ENCODE results near the gene CAMSAP1. TPM values are rescaled to one million over a fixed set of nuclear protein-coding genes. Genes with fewer than 3 reads are reported as not detected.

CAMSAP1 gene
- total and polyA plus RNA-seq, 2 of the 4 experiments (the other 2 are of a cell fraction), result 8.2 to 19.5 TPM

- ATAC-seq (ENCODE audit: low read depth) (no peak), DNase-seq (no peak)
- Histone ChIP-seq H2BK120ac (ENCODE audit: low read depth, low read length) (no peak overlapping the region), H3K14ac (replicated peaks; ENCODE audit: low read depth, low read length) (no peak overlapping the region), H3K9me1 (ENCODE audit: insufficient read depth, low read length) (no peaks in the 10 kb centered on the region), H3K23ac (ENCODE audit: low read depth, low read length) (no peak overlapping the region), H3K79me1 (ENCODE audit: low read depth in 1 of 2, low read length in 2 of 2) (peaks cover 0 to 6% of the 10 kb centered on the region in 2 experiments; a peak in 1 of 4 replicates), H2BK15ac (ENCODE audit: low read depth, low read length) (no peak overlapping the region), H2AFZ (replicated peaks; ENCODE audit: low read length, poor library complexity) (no peak overlapping the region), H3K4me2 (ENCODE audit: low read depth, low read length) (no peak overlapping the region), H3K27ac (ENCODE audit: insufficient read depth, low read length) (no peak overlapping the region), H2AK9ac (replicated peaks; ENCODE audit: low read depth, low read length, poor library complexity) (no peak overlapping the region), H4K5ac (ENCODE audit: low read depth, low read length) (no peak overlapping the region), H4K20me1 (ENCODE audit: insufficient read depth, low read length) (no peaks in the 10 kb centered on the region), H3K4me1 (ENCODE audit: control insufficient read depth, insufficient read depth, low read length) (no peaks in the 10 kb centered on the region), H3K4ac (ENCODE audit: low read depth, low read length) (no peak overlapping the region), H2BK20ac (ENCODE audit: low read depth, low read length) (no peak overlapping the region), H3K27me3 (ENCODE audit: control insufficient read depth, insufficient read depth, low read length) (no peaks in the 10 kb centered on the region), H3K9me3 (ENCODE audit: control insufficient read depth, insufficient read depth, low read length) (no peaks in the 10 kb centered on the region), H3K18ac (ENCODE audit: low read depth, low read length) (no peak overlapping the region), H4K8ac (ENCODE audit: low read depth in 2 of 2, low read length in 2 of 2) (no peak overlapping the region), H4K91ac (ENCODE audit: insufficient read depth, low read depth, low read length) (no peak overlapping the region), H3K4me3 (ENCODE audit: insufficient read depth, low read depth, low read length) (no peak overlapping the region), H3K36me3 (ENCODE audit: control insufficient read depth, insufficient read depth, low read length) (peaks cover 77% of the 10 kb centered on the region), H3K9ac (ENCODE audit: low read depth, low read length) (no peak overlapping the region), H2BK5ac (ENCODE audit: low read depth, low read length, poor library complexity, severe bottlenecking) (no peak overlapping the region), H2AK5ac (ENCODE audit: low read depth, low read length) (no peak overlapping the region), H3K56ac (ENCODE audit: extremely low read depth, insufficient read depth, low read length) (no peak overlapping the region)
- dilution Hi-C loops (cut with HindIII; ENCODE audit: low sequenced_read_pairs, unreplicated experiment), result no loop called here
- in situ Hi-C loops (cut with MboI; ENCODE audit: low sequenced_read_pairs), result no loop called here
- 97% methylated on average over 39 of the region's 66 CpGs; no CpG with 5 or more reads in 1 of the 2 experiments for WGBS, 2 experiments (ENCODE audit: extremely low coverage in 2 of 2, insufficient read length in 1 of 2)
- no peak for TF ChIP-seq CTCF (conservative IDR thresholded peaks at IDR 0.05; ENCODE audit: low read depth, low read length)
- TF ChIP-seq RAD21 (IDR thresholded peaks at IDR 0.05; ENCODE audit: low read length), result no peak
- TF ChIP-seq POLR2A (IDR thresholded peaks at IDR 0.05; ENCODE audit: low read depth, low read length), result no peak
- TF ChIP-seq CEBPB (IDR thresholded peaks at IDR 0.05; ENCODE audit: low read depth, low read length), result no peak
- no peak for TF ChIP-seq RCOR1 (IDR thresholded peaks at IDR 0.05; ENCODE audit: insufficient replicate concordance, low read length)
- no peak for TF ChIP-seq CHD1 (IDR thresholded peaks at IDR 0.05; ENCODE audit: low read depth, low read length)
- TF ChIP-seq NFE2L2 (IDR thresholded peaks at IDR 0.05; ENCODE audit: low read depth, low read length), result no peak
- TF ChIP-seq MXI1 (IDR thresholded peaks at IDR 0.05; ENCODE audit: borderline replicate concordance, low read depth, low read length), result no peak
- BruUV-seq (replicated peaks), result no TSS peak
- POLR2A ChIA-PET (ENCODE audit: unreplicated experiment), result no interaction called here
- intact Hi-C loops (cut with micrococcal nuclease), result no loop called here
- CTCF ChIA-PET, result no interaction called here
Observed at GRCh38 chr9:135817951-135818717, 89.2 kb downstream of the CAMSAP1 start.

Measured in IMR-90 (cell line).